SK-N-SH (cell line): ENCODE results near the gene SUPV3L1.

ENCODE experiments used
- CTCF ChIP-seq: fragments of 200-600 bp; sonication (generic); IDR thresholded peaks from 2 replicates; pipeline ENCODE4 v1.6.1; 2017; ENCODE audit warnings: antibody characterized with exemption, mild to moderate bottlenecking, moderate library complexity
- ELF1 ChIP-seq: IDR thresholded peaks from 2 replicates; pipeline ENCODE4 v1.4.0; 2012
- FOXJ3 ChIP-seq: sonication (generic); formaldehyde crosslinking; IDR thresholded peaks from 2 replicates; pipeline ENCODE4 v1.5.1; 2020; ENCODE audit warnings: mild to moderate bottlenecking, missing genetic modification reagents
- GABPA ChIP-seq: IDR thresholded peaks from 2 replicates; pipeline ENCODE4 v1.4.0; 2012; ENCODE audit warnings: low read depth, mild to moderate bottlenecking
- JUND ChIP-seq: IDR thresholded peaks from 2 replicates; pipeline ENCODE4 v1.4.0; 2012
- MEF2A ChIP-seq: IDR thresholded peaks from 2 replicates; pipeline ENCODE4 v1.4.0; 2012; ENCODE audit warnings: low read depth, borderline replicate concordance
- MXI1 ChIP-seq: IDR thresholded peaks from 2 replicates; pipeline ENCODE4 v1.6.1; 2012; ENCODE audit warnings: mild to moderate bottlenecking, low read depth, low read length, improper control_type of control experiment
- POLR2AphosphoS5 ChIP-seq: IDR thresholded peaks from 2 replicates; pipeline ENCODE4 v1.6.1; 2012; ENCODE audit warnings: low read depth, low read length
- RAD21 ChIP-seq: IDR thresholded peaks from 2 replicates; pipeline ENCODE4 v1.6.1; 2012; ENCODE audit warnings: mild to moderate bottlenecking, low read length
- REST ChIP-seq: IDR thresholded peaks from 2 replicates; pipeline ENCODE4 v1.6.1; 2012; ENCODE audit warnings: mild to moderate bottlenecking, low read depth, low read length, moderate library complexity
- RFX5 ChIP-seq: IDR thresholded peaks from 2 replicates; pipeline ENCODE4 v1.6.1; 2012; ENCODE audit warnings: mild to moderate bottlenecking, improper control_type of control experiment, low read length
- SMC3 ChIP-seq: IDR thresholded peaks from 2 replicates; pipeline ENCODE4 v1.6.1; 2012; ENCODE audit warnings: low read depth, low read length, improper control_type of control experiment
- YY1 ChIP-seq: IDR thresholded peaks from 2 replicates; pipeline ENCODE4 v1.4.0; 2012; ENCODE audit warnings: low read depth, mild to moderate bottlenecking
- TF ChIP-seq, protein P1 (sequence below): IDR thresholded peaks from 2 replicates; pipeline ENCODE4; 2012

GRCh38 chr10:69220041-69220451 lies 40.0 kb downstream of the SUPV3L1 start, which contains the start of gene HKDC1:
- TF ChIP-seq JUND (no peak), CTCF (no peak), MXI1 (no peak), YY1 (no peak), REST (no peak), MEF2A (no peak), ELF1 (no peak), SMC3 (no peak), FOXJ3 (CRISPR knock-in tag) (no peak), POLR2AphosphoS5 (no peak), RFX5 (no peak), GABPA (no peak), RAD21 (no peak)
- TF ChIP-seq, protein P1, sequence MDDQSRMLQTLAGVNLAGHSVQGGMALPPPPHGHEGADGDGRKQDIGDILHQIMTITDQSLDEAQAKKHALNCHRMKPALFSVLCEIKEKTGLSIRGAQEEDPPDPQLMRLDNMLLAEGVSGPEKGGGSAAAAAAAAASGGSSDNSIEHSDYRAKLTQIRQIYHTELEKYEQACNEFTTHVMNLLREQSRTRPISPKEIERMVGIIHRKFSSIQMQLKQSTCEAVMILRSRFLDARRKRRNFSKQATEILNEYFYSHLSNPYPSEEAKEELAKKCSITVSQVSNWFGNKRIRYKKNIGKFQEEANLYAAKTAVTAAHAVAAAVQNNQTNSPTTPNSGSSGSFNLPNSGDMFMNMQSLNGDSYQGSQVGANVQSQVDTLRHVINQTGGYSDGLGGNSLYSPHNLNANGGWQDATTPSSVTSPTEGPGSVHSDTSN, result no peak
